ENCODE results near the gene SLC29A3.

The SLC29A3 gene

DNA sequence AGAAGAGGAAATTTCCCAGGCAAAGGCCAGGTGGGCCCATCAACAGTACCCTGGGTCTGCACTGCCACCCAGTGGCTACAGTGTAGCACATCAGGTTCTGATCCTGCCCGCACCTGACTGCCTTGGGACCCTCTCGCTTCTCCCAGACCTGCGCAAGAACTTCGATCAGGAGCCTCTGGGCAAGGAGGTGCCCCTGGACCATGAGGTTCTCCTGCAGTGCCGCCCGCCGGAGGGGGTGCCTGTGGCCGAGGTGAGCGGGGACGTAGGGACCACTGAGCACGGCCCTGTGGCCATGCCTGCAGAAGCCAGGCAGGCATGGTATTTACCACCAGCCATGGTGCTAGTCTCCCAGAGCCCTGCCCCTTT lies 33.9 kb upstream of the SLC29A3 start:
- Histone ChIP-seq H3K9ac (ENCODE audit: insufficient read length, low read depth) (no peak overlapping the region), H3K27me3 (ENCODE audit: insufficient read depth, insufficient read length) (no peaks in the 10 kb centered on the region), H3K36me3 (ENCODE audit: insufficient read depth, insufficient read length, low read length) (peaks cover 71% of the 10 kb centered on the region), H3K9me3 (ENCODE audit: insufficient read depth, low read length) (no peaks in the 10 kb centered on the region), H3K4me1 (ENCODE audit: insufficient read depth, insufficient read length) (peaks cover 2% of the 10 kb centered on the region), H3K4me3 (ENCODE audit: insufficient read length, low read depth) (no peak overlapping the region)
- no peak for DNase-seq (ENCODE audit: low read depth, low spot score)
- TF ChIP-seq ZNF274 (IDR thresholded peaks at IDR 0.05; ENCODE audit: low read depth, low read length) (no peak), SUZ12 (IDR thresholded peaks at IDR 0.05; ENCODE audit: extremely low read depth, insufficient read depth, insufficient read length) (no peak), YY1 (IDR thresholded peaks at IDR 0.05; ENCODE audit: insufficient read depth, insufficient read length) (no peak)

DNA sequence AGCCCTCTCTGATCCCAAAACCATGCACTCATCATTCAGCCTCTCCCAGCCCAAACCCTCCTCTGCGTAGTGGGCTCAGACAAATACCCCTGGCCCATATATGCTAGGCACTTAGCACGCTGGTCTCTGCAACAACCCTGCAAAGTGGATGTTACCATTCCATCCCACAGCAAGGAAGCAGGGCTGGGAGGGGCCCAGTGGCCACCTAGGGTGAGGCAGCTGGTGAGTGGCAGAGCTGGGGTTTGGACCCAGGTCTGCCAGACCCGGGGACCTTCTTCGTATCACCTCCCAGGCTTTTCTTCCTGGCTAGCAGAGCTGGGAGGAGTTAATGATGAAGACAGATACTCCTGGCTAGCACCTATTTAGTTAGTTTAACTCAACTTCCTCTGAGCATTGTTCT lies 33.1 kb upstream of the SLC29A3 start:
- Histone ChIP-seq H3K4me1 (ENCODE audit: insufficient read depth, insufficient read length) (peaks cover 2% of the 10 kb centered on the region), H3K36me3 (ENCODE audit: insufficient read depth, insufficient read length, low read length) (peaks cover 78% of the 10 kb centered on the region), H3K4me3 (ENCODE audit: insufficient read length, low read depth) (no peak overlapping the region), H3K9ac (ENCODE audit: insufficient read length, low read depth) (peak overlapping the region; percentile 34), H3K27me3 (ENCODE audit: insufficient read depth, insufficient read length) (no peaks in the 10 kb centered on the region), H3K9me3 (ENCODE audit: insufficient read depth, low read length) (no peaks in the 10 kb centered on the region)
- no peak for DNase-seq (ENCODE audit: low read depth, low spot score)
- TF ChIP-seq ZNF274 (IDR thresholded peaks at IDR 0.05; ENCODE audit: low read depth, low read length) = no peak
- no peak for TF ChIP-seq SUZ12 (IDR thresholded peaks at IDR 0.05; ENCODE audit: extremely low read depth, insufficient read depth, insufficient read length)
- no peak for TF ChIP-seq YY1 (IDR thresholded peaks at IDR 0.05; ENCODE audit: insufficient read depth, insufficient read length)

DNA sequence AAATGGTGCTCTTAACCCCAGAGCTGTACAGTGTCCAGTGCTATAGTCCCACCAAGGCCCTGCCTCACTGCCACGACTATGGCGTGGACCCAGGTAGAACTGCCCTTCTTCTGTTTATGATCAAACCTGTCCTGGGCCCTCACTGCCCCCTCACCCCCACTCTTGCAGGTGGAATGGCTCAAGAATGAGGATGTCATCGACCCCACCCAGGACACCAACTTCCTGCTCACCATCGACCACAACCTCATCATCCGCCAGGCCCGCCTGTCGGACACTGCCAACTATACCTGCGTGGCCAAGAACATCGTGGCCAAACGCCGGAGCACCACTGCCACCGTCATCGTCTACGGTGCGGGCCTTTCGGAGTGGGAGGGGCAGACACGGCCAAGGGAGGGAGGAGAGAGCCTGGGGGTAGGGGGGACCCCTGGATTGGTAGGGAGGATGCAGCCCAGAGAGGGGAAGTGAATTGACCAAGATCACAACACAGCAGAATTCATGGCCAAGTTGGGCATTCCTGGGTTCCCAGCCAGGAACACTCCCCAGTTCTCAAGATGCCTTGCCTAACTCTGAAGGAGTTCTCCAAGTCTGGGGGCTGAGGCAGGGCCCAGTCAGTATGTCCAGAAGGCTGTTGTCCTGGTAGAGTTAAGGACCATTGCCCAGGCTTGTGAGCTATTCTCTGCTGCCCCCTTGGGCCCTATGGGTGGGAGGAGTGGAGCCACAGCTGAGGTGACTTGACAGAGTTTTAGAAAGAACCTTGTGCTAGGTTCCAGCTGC lies 32.4 kb upstream of the SLC29A3 start:
- H3K4me1 ChIP-seq (ENCODE audit: insufficient read depth, insufficient read length) = peaks cover 2% of the 10 kb centered on the region
- no peaks in the 10 kb centered on the region for H3K9me3 ChIP-seq (ENCODE audit: insufficient read depth, low read length)
- H3K4me3 ChIP-seq (ENCODE audit: insufficient read length, low read depth) = no peak overlapping the region
- DNase-seq (ENCODE audit: low read depth, low spot score) = no peak
- peaks cover 84% of the 10 kb centered on the region for H3K36me3 ChIP-seq (ENCODE audit: insufficient read depth, insufficient read length, low read length)
- no peaks in the 10 kb centered on the region for H3K27me3 ChIP-seq (ENCODE audit: insufficient read depth, insufficient read length)
- no peak overlapping the region for H3K9ac ChIP-seq (ENCODE audit: insufficient read length, low read depth)
- TF ChIP-seq YY1 (IDR thresholded peaks at IDR 0.05; ENCODE audit: insufficient read depth, insufficient read length) = no peak

DNA sequence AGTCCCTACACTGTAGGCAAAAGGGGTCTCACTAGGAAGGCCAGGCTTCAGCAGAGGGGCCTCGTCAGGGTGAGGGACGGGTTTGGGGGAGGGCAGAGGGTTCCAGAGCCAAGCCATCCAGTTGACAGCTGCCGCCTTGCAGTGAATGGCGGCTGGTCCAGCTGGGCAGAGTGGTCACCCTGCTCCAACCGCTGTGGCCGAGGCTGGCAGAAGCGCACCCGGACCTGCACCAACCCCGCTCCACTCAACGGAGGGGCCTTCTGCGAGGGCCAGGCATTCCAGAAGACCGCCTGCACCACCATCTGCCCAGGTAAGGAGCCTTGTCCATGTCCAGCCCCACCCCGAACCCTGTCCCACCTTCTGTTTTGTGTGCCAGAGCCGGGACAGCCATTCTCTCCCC lies 31.6 kb upstream of the SLC29A3 start:
- DNase-seq (ENCODE audit: low read depth, low spot score) = no peak
- Histone ChIP-seq H3K27me3 (ENCODE audit: insufficient read depth, insufficient read length) (no peaks in the 10 kb centered on the region), H3K36me3 (ENCODE audit: insufficient read depth, insufficient read length, low read length) (peaks cover 84% of the 10 kb centered on the region), H3K4me3 (ENCODE audit: insufficient read length, low read depth) (no peak overlapping the region), H3K9ac (ENCODE audit: insufficient read length, low read depth) (no peak overlapping the region), H3K4me1 (ENCODE audit: insufficient read depth, insufficient read length) (peaks cover 2% of the 10 kb centered on the region), H3K9me3 (ENCODE audit: insufficient read depth, low read length) (no peaks in the 10 kb centered on the region)
- no peak for TF ChIP-seq SUZ12 (IDR thresholded peaks at IDR 0.05; ENCODE audit: extremely low read depth, insufficient read depth, insufficient read length)
- TF ChIP-seq ZNF274 (IDR thresholded peaks at IDR 0.05; ENCODE audit: low read depth, low read length) = no peak
- TF ChIP-seq YY1 (IDR thresholded peaks at IDR 0.05; ENCODE audit: insufficient read depth, insufficient read length) = no peak

DNA sequence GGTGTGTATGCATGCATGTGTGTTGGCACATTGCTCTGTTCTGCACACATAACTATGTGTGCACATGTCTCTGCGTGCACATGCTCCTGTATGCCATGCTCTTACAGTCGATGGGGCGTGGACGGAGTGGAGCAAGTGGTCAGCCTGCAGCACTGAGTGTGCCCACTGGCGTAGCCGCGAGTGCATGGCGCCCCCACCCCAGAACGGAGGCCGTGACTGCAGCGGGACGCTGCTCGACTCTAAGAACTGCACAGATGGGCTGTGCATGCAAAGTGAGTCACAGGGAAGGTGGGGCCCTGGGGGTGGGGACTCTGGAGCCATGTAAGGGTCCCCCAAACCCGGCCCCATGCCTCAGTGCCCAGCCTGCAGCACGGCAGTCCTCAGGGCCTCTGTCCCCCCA lies 30.6 kb upstream of the SLC29A3 start:
- no peak for DNase-seq (ENCODE audit: low read depth, low spot score)
- peaks cover 83% of the 10 kb centered on the region for H3K36me3 ChIP-seq (ENCODE audit: insufficient read depth, insufficient read length, low read length)
- no peak overlapping the region for H3K9ac ChIP-seq (ENCODE audit: insufficient read length, low read depth)
- H3K4me1 ChIP-seq (ENCODE audit: insufficient read depth, insufficient read length) = peaks cover 2% of the 10 kb centered on the region
- H3K4me3 ChIP-seq (ENCODE audit: insufficient read length, low read depth) = no peak overlapping the region
- no peaks in the 10 kb centered on the region for H3K9me3 ChIP-seq (ENCODE audit: insufficient read depth, low read length)
- no peaks in the 10 kb centered on the region for H3K27me3 ChIP-seq (ENCODE audit: insufficient read depth, insufficient read length)
- TF ChIP-seq ZNF274 (IDR thresholded peaks at IDR 0.05; ENCODE audit: low read depth, low read length) = no peak
- TF ChIP-seq YY1 (IDR thresholded peaks at IDR 0.05; ENCODE audit: insufficient read depth, insufficient read length) = no peak
- TF ChIP-seq SUZ12 (IDR thresholded peaks at IDR 0.05; ENCODE audit: extremely low read depth, insufficient read depth, insufficient read length) = no peak

DNA sequence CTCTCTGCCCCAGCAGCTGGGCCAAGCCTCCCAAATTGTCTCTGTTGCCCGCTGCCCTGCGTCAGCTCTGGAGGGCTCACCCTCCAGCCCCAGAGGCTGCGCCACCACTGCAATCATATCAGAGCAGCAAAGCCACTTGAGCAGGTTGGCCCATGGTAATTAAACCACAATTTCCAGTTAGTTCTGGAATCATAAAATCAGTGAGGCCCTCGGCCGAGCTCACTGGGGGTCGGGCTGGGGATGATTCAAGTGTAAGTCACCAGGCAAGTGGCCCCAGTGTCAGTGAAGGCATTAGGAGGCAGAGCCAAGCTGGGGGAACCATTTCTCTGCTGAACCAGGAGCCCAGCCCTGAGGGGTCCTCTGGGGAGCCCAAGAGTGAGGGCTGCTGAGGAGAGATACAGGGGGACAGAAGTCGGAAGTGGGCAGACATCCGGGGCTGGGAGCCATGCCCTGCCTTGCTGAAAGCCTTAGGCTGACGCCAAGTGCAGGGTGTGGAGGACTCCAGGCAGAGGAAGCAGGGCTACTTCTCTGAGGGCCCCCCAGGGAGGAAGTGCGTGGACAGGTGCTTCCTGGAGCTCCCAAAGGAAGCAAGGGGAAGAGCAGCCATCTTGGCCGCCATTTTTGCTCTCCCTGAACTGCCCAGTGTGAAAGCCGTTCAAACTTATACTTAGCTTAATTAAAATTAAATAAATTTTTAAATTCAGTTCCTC lies 29.5 kb upstream of the SLC29A3 start:
- peaks cover 84% of the 10 kb centered on the region for H3K36me3 ChIP-seq (ENCODE audit: insufficient read depth, insufficient read length, low read length)
- DNase-seq (ENCODE audit: low read depth, low spot score) = no peak
- H3K9ac ChIP-seq (ENCODE audit: insufficient read length, low read depth) = no peak overlapping the region
- no peaks in the 10 kb centered on the region for H3K4me1 ChIP-seq (ENCODE audit: insufficient read depth, insufficient read length)
- no peaks in the 10 kb centered on the region for H3K9me3 ChIP-seq (ENCODE audit: insufficient read depth, low read length)
- TF ChIP-seq SUZ12 (IDR thresholded peaks at IDR 0.05; ENCODE audit: extremely low read depth, insufficient read depth, insufficient read length) = no peak
- no peak for TF ChIP-seq YY1 (IDR thresholded peaks at IDR 0.05; ENCODE audit: insufficient read depth, insufficient read length)
- no peaks in the 10 kb centered on the region for H3K27me3 ChIP-seq (ENCODE audit: insufficient read depth, insufficient read length)
- no peak overlapping the region for H3K4me3 ChIP-seq (ENCODE audit: insufficient read length, low read depth)

DNA sequence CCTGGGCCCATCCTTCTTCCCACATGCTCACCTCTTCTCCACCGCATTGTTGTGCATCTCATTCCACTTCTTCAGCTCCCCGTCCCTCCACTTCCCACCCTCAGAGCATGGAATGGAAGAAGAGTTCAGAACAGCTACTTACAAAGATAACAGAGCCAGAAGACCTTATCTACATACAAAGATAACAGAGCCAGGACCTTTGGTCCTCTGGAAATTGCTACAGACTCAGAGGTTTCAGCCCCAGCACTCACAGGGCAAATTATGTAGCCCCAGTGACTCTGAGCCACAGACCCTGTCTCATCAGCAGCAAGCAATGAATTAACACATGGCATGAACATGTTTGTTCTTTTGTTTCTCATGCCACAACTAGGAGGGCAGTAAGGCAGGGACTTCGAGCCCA lies 28.7 kb upstream of the SLC29A3 start:
- Histone ChIP-seq H3K4me1 (ENCODE audit: insufficient read depth, insufficient read length) (no peaks in the 10 kb centered on the region), H3K4me3 (ENCODE audit: insufficient read length, low read depth) (no peak overlapping the region), H3K9me3 (ENCODE audit: insufficient read depth, low read length) (no peaks in the 10 kb centered on the region), H3K27me3 (ENCODE audit: insufficient read depth, insufficient read length) (no peaks in the 10 kb centered on the region), H3K9ac (ENCODE audit: insufficient read length, low read depth) (no peak overlapping the region), H3K36me3 (ENCODE audit: insufficient read depth, insufficient read length, low read length) (peaks cover 86% of the 10 kb centered on the region)
- DNase-seq (ENCODE audit: low read depth, low spot score) = no peak
- TF ChIP-seq YY1 (IDR thresholded peaks at IDR 0.05; ENCODE audit: insufficient read depth, insufficient read length) (no peak), SUZ12 (IDR thresholded peaks at IDR 0.05; ENCODE audit: extremely low read depth, insufficient read depth, insufficient read length) (no peak), ZNF274 (IDR thresholded peaks at IDR 0.05; ENCODE audit: low read depth, low read length) (no peak)
